AG09319 (cell line): ENCODE results near the gene WNT9B.

Experiments
- DNase-seq: peaks from one replicate; pipeline ENCODE4 v3.0.0-alpha.2; 2010; ENCODE audit warnings: low read depth; ENCODE audit errors: extremely low read depth
- TF ChIP-seq, protein P1 (sequence below): IDR thresholded peaks from 2 replicates; pipeline ENCODE4 v1.5.1; 2011; ENCODE audit warnings: low read depth, mild to moderate bottlenecking, inconsistent platforms, low read length, moderate library complexity

Gene WNT9B

DNA sequence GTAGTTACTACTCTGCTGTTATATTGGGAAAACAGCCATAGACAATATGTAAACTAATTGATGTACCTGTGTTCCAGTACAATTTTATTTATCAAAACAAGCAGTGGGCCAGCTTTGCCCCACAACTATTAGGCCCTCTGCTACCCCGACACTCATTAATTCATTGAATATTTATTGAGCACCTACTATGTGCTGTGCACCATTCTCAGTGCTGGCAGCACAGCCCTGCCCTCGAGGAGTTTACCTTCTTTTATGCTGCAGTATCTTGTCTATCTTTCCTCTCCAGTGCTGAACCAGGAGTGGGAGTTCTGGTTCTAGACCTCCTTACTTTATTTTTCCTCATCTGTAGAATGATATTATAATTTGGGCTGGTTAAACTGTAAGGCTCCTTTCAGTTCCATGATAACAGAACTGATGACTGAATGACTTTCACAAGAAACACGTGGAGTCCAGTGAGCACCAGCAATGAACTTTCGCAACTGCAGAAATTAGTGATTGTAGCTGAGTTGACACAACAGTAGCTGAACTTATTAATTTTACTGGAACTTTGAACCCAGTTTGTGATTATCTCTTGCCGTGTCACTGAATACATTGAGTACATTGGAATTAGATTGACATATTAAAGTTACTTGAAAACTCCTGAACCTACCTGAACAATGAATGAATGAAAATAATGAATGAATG is 73.9 kb downstream of the WNT9B start:
- TF ChIP-seq, protein P1, sequence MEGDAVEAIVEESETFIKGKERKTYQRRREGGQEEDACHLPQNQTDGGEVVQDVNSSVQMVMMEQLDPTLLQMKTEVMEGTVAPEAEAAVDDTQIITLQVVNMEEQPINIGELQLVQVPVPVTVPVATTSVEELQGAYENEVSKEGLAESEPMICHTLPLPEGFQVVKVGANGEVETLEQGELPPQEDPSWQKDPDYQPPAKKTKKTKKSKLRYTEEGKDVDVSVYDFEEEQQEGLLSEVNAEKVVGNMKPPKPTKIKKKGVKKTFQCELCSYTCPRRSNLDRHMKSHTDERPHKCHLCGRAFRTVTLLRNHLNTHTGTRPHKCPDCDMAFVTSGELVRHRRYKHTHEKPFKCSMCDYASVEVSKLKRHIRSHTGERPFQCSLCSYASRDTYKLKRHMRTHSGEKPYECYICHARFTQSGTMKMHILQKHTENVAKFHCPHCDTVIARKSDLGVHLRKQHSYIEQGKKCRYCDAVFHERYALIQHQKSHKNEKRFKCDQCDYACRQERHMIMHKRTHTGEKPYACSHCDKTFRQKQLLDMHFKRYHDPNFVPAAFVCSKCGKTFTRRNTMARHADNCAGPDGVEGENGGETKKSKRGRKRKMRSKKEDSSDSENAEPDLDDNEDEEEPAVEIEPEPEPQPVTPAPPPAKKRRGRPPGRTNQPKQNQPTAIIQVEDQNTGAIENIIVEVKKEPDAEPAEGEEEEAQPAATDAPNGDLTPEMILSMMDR = no peak
- DNase-seq = no peak

DNA sequence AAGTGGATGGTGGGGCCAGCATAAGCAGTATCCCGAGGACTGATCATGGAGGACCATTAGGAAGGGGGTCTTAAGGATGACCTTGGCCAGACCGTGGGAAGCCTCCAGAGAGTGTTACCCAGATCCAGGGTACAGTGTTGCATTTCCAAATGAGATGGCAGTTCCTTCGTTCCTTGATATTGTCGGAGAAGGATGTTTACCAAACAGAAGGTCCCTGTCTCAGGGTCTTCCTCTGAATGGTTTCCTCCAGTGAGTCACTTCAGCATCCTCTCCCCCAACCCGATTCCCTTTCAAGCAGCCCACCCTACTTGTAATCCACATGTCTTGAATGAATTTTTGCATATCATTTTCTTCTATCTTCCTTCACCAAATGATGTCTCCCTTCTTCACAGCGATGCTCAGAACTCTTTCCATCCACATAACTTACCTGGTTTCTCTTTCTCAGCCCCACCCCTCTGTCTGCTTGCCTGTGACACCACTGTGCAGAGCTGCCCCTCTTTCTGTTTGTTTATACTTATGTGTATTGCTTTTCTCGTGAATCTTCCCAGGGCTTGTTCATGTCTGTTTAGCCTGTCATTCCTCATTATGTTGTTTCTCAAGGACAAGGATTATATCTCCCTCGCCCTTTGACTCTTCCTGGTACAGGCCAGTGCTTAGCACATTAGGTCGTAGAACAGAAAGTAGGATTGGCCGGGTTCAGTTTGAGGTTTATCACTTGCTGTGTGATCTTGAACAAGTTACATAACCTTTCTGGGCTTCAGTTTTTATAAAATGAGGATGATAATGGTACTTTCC is 77.3 kb downstream of the WNT9B start:
- DNase-seq = no peak
- TF ChIP-seq, protein P1 = no peak

DNA sequence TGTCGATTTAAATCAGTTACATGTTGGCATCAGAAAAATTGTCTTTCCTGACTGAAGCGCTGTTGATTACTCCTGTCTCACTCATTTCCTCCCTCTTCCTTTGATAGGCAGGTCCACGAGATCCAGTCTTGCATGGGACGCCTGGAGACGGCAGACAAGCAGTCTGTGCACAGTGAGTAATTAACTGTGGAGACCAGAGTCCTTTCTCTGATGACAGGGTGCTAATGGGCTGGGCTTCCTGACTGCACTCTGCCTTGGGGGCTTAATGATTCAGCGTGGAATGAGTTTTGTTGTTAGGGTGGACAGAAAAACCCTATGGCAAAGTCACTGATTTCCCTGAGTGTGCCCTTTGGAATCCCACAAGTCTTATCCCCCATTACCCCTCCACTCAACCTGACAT is 78.0 kb downstream of the WNT9B start:
- DNase-seq = no peak
- TF ChIP-seq, protein P1 = no peak

DNA sequence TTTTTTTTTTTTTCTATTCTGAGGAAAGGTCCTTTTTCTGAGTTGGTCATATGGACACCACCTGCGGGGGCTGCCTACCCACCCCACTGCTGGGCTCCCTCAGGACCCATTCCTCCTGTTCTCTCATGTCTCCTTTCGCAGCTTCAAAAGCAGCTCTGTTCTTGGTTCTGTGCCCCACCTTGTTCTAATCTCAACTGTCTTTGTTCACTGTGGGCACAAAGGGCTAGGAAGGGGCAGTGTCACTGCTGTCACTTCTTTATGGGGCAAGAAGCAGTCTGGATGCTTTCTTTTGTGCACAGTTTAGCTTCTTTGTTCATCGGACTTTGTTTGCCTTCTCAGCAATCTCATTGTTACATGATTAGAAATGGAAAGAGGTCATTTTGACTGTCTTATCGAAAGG is 78.7 kb downstream of the WNT9B start:
- no peak for DNase-seq
- TF ChIP-seq, protein P1 = no peak

DNA sequence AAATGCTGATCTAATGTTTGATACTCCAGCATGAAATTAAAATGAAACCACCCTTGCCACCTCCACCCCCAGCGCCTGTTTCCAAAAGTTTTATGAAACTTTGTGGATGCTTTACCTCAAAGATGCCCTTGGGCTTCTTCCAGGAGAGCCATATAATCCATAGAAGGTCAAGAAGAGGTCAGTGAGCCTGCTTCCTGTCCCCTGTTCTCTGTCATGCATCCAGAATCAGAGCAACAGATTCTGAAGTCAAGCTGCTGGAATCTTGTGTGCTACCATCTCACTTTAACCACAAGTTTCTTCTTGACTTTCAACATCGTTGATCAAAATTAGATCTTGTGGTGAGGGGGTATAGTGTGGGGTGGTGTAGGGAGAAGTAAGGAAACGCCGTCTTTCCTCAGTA is 80.2 kb downstream of the WNT9B start:
- TF ChIP-seq, protein P1 = no peak
- DNase-seq = no peak

DNA sequence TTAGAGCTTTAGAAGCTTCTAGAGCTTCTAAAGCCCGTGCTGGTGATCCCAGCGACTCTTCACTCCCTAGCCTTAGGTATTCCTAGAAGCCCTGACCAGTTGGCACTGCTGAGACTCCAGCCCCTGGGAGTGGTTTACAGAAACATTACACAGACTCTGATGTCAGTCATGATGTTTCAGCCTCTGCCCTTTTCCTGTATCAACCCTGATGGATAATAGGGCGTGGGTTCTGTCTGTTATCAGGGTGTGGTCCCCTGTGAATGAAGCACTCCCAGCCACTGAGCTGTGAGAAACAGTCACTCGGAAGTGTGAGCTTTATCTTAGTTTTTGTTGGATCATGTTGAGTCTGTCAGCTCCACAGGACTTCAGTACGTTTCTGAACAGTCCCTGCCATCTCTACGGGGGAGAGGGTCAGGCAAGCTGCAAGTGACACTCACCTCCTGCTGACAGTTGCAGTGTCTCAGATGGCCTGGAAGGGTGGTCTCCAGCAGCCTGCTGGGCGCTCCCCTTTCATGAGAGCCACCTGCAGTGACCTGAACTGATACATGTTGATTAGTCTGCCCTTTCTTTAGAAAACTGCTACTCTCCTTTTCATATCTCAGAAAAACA is 84.4 kb downstream of the WNT9B start:
- TF ChIP-seq, protein P1 = no peak
- DNase-seq = no peak
